GM19324 (cell line): ENCODE results near the gene TRAF1.

Source experiments
- ATAC-seq: cut with Tn5 transposase; IDR thresholded peaks from one replicate; pipeline ENCODE4 v1.9.1; 2021; ENCODE audit warnings: mild to moderate bottlenecking, moderate library complexity; ENCODE audit not compliant: unreplicated experiment, low FRiP score

Gene TRAF1

GRCh38 chr9:120874226-120875194, 52.1 kb downstream of the TRAF1 start:
- ATAC-seq = no peak

- ATAC-seq = no peak
Observed at GRCh38 chr9:120873512-120873911, 53.1 kb downstream of the TRAF1 start.

GRCh38 chr9:120872791-120873502, 53.6 kb downstream of the TRAF1 start:
- ATAC-seq = no peak

- ATAC-seq = no peak
Observed at GRCh38 chr9:120870206-120870605, 56.4 kb downstream of the TRAF1 start.

GRCh38 chr9:120869726-120870125, 56.9 kb downstream of the TRAF1 start:
- ATAC-seq = no peak

GRCh38 chr9:120869360-120869687, 57.3 kb downstream of the TRAF1 start:
- ATAC-seq = no peak

- ATAC-seq = peak; percentile 93
Observed at GRCh38 chr9:120868676-120869359, 57.8 kb downstream of the TRAF1 start.

GRCh38 chr9:120868339-120868675, 58.3 kb downstream of the TRAF1 start:
- ATAC-seq = no peak

- ATAC-seq = no peak
Observed at GRCh38 chr9:120867676-120868338, 58.8 kb downstream of the TRAF1 start.

- no peak for ATAC-seq
Observed at GRCh38 chr9:120866651-120867050, 59.9 kb downstream of the TRAF1 start.

GRCh38 chr9:120865809-120866208, 60.8 kb downstream of the TRAF1 start:
- ATAC-seq = no peak

- no peak for ATAC-seq
Observed at GRCh38 chr9:120865176-120865575, 61.4 kb downstream of the TRAF1 start.

- ATAC-seq = no peak
Observed at GRCh38 chr9:120864719-120865118, 61.9 kb downstream of the TRAF1 start.

- ATAC-seq = no peak
Observed at GRCh38 chr9:120863833-120864232, 62.8 kb downstream of the TRAF1 start.

GRCh38 chr9:120862452-120862851, 64.1 kb downstream of the TRAF1 start:
- ATAC-seq = no peak

GRCh38 chr9:120861935-120862334, 64.7 kb downstream of the TRAF1 start:
- ATAC-seq = no peak

GRCh38 chr9:120860083-120860482, 66.5 kb downstream of the TRAF1 start:
- no peak for ATAC-seq

- ATAC-seq = no peak
Observed at GRCh38 chr9:120859361-120859760, 67.2 kb downstream of the TRAF1 start.

- ATAC-seq = no peak
Observed at GRCh38 chr9:120857902-120858301, 68.7 kb downstream of the TRAF1 start.

GRCh38 chr9:120857481-120857880, 69.1 kb downstream of the TRAF1 start:
- no peak for ATAC-seq

GRCh38 chr9:120856700-120857099, 69.9 kb downstream of the TRAF1 start:
- ATAC-seq = no peak
